Fibroblast of gingiva (primary cell): Measurements from ENCODE around the gene NDUFA1.
"Not testable (repeated sequence)": the region's sequence is repeated elsewhere in the genome, so short reads cannot be mapped to it uniquely, and the experiment has no call there.

ENCODE experiments used
- DNase-seq: peaks from one replicate; pipeline ENCODE4 v3.0.0-alpha.2; 2011; ENCODE audit warnings: low read depth

The NDUFA1 gene

GRCh38 chrX:119871599-119872395, at the start of gene NDUFA1, which contains the start of gene RNF113A:
Gene NDUFA1 (plus strand): TSS chrX:119871832. CDS start chrX:119871912, 80 bp downstream.
Gene RNF113A (minus strand): TSS chrX:119871733. CDS start chrX:119871613, 120 bp downstream.
- DNase-seq, result peak; percentile 86

GRCh38 chrX:119824221-119824620, 47.4 kb upstream of the NDUFA1 start:
- DNase-seq, result not testable (repeated sequence)

GRCh38 chrX:119826399-119826959, 45.2 kb upstream of the NDUFA1 start:
- DNase-seq, result peak; percentile 92

- no peak for DNase-seq
These were observed 43.2 kb upstream of the NDUFA1 start for GRCh38 chrX:119828446-119828845.

- no peak for DNase-seq
These were observed 37.7 kb upstream of the NDUFA1 start for GRCh38 chrX:119833905-119834304.

GRCh38 chrX:119852382-119853353, 19.0 kb upstream of the NDUFA1 start, which contains the start of gene UPF3B:
Gene UPF3B (minus strand): TSS chrX:119852963. CDS start chrX:119852928, 35 bp downstream.
- peak; percentile 99 for DNase-seq

- no peak for DNase-seq
These were observed 18.2 kb upstream of the NDUFA1 start for GRCh38 chrX:119853444-119853843.

- peak; percentile 13 for DNase-seq
These were observed 953 bp upstream of the NDUFA1 start for GRCh38 chrX:119870626-119871131.

GRCh38 chrX:119871245-119871598, 410 bp upstream of the NDUFA1 start:
- DNase-seq, result peak; percentile 5

- no peak for DNase-seq
These were observed 7.1 kb downstream of the NDUFA1 start for GRCh38 chrX:119878740-119879139.

GRCh38 chrX:119880076-119880475, 8.4 kb downstream of the NDUFA1 start:
- no peak for DNase-seq

GRCh38 chrX:119880552-119881437, 9.2 kb downstream of the NDUFA1 start:
- DNase-seq, result peak; percentile 58

GRCh38 chrX:119885554-119886428, 14.2 kb downstream of the NDUFA1 start:
- DNase-seq, result peak; percentile 34

GRCh38 chrX:119887721-119888425, 16.2 kb downstream of the NDUFA1 start:
- DNase-seq, result peak; percentile 39

GRCh38 chrX:119890626-119891025, 19.0 kb downstream of the NDUFA1 start:
- DNase-seq, result not testable (repeated sequence)

GRCh38 chrX:119891961-119892692, 20.5 kb downstream of the NDUFA1 start:
- DNase-seq, result not testable (repeated sequence)

- peak; percentile 1 for DNase-seq
These were observed 24.3 kb downstream of the NDUFA1 start, which contains the start of gene AKAP14 for GRCh38 chrX:119895843-119896326. Gene AKAP14 (plus strand): TSS chrX:119895893. CDS start chrX:119903224, 7,331 bp downstream.

- no peak for DNase-seq
These were observed 27.5 kb downstream of the NDUFA1 start for GRCh38 chrX:119899125-119899524.
